ENCODE results near the gene ADD3. TPM values are rescaled to one million over a fixed set of nuclear protein-coding genes. Genes with fewer than 3 reads are reported as not detected.

Gene ADD3
- total and polyA plus RNA-seq, 2 of the 13 experiments (the other 11 are each of a cell fraction or from before 2014, with no cell fraction given): 44.7 to 57.5 TPM

- TF ChIP-seq ARID5B (CRISPR knock-in tag; IDR thresholded peaks at IDR 0.05) (peak; percentile 85), TSC22D2 (CRISPR knock-in tag; IDR thresholded peaks at IDR 0.05; ENCODE audit: borderline replicate concordance) (no peak), ZNF282 (IDR thresholded peaks at IDR 0.05; ENCODE audit: partially characterized antibody) (no peak), KLF12 (CRISPR knock-in tag; IDR thresholded peaks at IDR 0.05; ENCODE audit: borderline replicate concordance) (no peak), ZNF207 (IDR thresholded peaks at IDR 0.05; ENCODE audit: borderline replicate concordance) (no peak), ZBTB7B (CRISPR knock-in tag; IDR thresholded peaks at IDR 0.05) (0 out of 2 replicates have a peak, but pooled peaks have one; percentile 28), RARA (CRISPR knock-in tag; IDR thresholded peaks at IDR 0.05) (peak; percentile 85; the same call in 1 of the 2 replicates), RFXANK (CRISPR knock-in tag; IDR thresholded peaks at IDR 0.05) (no peak), TERF1 (CRISPR knock-in tag; IDR thresholded peaks at IDR 0.05) (no peak), STAT5B (CRISPR knock-in tag; IDR thresholded peaks at IDR 0.05) (no peak), ZNF569 (CRISPR knock-in tag; IDR thresholded peaks at IDR 0.05; ENCODE audit: borderline replicate concordance) (no peak), ZMYM2 (CRISPR knock-in tag; IDR thresholded peaks at IDR 0.05) (no peak), SCMH1 (CRISPR knock-in tag; IDR thresholded peaks at IDR 0.05; ENCODE audit: borderline replicate concordance) (no peak), TOPORS (CRISPR knock-in tag; IDR thresholded peaks at IDR 0.05) (no peak), SOX5 (CRISPR knock-in tag; IDR thresholded peaks at IDR 0.05; ENCODE audit: borderline replicate concordance) (peak; percentile 95), RARG (CRISPR knock-in tag; IDR thresholded peaks at IDR 0.05; ENCODE audit: low read depth) (no peak), ZBTB33 (CRISPR knock-in tag; IDR thresholded peaks at IDR 0.05) (no peak), ZBTB37 (CRISPR knock-in tag; IDR thresholded peaks at IDR 0.05) (no peak), ZNF460 (CRISPR knock-in tag; IDR thresholded peaks at IDR 0.05; ENCODE audit: borderline replicate concordance) (no peak), MIER3 (CRISPR knock-in tag; IDR thresholded peaks at IDR 0.05; ENCODE audit: borderline replicate concordance) (no peak), SNAPC5 (CRISPR knock-in tag; IDR thresholded peaks at IDR 0.05; ENCODE audit: borderline replicate concordance) (no peak), CENPT (CRISPR knock-in tag; IDR thresholded peaks at IDR 0.05; ENCODE audit: low read depth) (no peak)
Observed at GRCh38 chr10:110076559-110077318, 69.0 kb downstream of the ADD3 start (continued).

Data from HepG2 (cell line).